ENCODE results near the gene ZC3H12C. TPM values are rescaled to one million over a fixed set of nuclear protein-coding genes. Genes with fewer than 3 reads are reported as not detected.

Gene ZC3H12C
- total RNA-seq, 8 experiments from 2014 or later = 3.4 to 24.7 (median 9.3) TPM

DNA sequence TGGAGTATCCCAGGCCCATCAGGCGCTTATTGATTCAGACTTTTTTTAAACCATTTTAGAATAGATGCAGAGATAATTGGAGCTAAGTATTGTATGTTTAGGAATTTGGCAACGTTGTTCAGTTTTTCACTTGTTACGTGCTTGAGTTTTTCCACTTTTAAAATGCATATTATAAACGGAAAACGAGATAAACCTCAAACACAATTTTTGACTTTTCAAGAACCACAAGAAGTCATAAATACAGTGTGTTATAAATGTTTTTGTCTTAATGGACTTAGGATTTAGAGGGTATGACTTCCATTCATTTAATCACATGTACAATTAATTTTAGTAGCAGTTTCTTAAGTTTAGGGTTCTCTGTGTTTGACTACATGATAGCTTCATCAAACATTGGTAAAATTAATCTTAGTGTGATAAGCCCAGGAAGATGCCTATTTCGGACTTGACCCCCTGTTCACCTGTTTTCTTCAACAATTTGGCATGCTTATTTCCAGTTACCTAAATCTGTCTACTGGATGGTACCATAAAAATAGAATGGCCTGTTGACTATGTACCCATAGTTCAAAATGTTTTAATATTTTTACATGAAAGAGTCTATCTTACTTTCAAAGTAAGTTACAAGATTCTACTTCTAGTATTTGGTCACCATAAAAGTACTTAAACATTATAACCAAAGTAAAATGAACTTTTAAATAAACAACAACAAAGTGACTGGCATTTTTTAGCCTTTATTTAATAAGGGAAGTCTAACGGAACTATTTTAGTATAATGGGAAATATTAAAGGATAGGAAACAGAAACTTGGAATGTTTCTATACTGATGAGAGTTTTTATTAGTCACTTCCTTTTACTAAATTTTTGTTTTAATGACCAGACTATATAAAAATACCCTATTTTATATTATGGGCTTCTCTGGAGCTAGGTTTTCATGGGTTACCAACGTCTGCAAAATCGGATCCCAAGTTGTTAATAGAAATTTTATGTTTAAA is 1.4 kb downstream of the ZC3H12C start:
- in situ Hi-C loops (cut with MboI; ENCODE audit: low pct_unique_long_range_greater_than_20kb in 2 of 9, low sequenced_read_pairs in 9 of 9, unreplicated experiment in 9 of 9) = no loop called here
- peak overlapping the region; percentile 55 to 78 (median 67) for H3K4me3 ChIP-seq
- peaks cover 15 to 19% of the 10 kb centered on the region in 2 donors for H3K4me1 ChIP-seq (replicated peaks in 1 of 2)
- 18 to 67% (median 45%) methylated on average over 1 to 9 of the region's 9 CpGs for WGBS, 10 experiments
- no peak for ATAC-seq (replicated peaks in 6 of 8)
- H3K27ac ChIP-seq = peak overlapping the region in 1 of 2 donors; percentile 98

DNA sequence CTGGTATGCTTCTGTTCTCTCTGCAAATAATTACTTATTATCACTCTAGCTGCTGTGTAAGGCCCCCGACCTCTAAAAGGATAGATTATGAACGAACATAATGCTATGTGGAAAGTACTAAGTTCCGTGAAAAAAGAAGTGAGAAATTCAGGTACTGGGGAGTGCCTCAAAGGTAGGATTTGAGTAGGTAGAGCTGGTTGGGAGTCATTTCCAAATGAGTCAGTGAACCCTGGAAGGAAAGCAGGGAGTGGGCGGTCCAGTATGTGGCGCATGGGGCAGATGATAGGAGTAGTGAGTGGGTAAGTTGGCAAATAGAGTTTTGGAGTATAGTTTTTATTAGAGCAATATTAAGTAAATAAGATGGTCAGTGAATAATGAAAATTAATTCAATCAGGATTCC is 2.4 kb downstream of the ZC3H12C start:
- Histone ChIP-seq H3K4me1 (replicated peaks in 1 of 2) (peaks cover 15 to 19% of the 10 kb centered on the region in 2 donors), H3K27ac (no peak overlapping the region), H3K4me3 (peak overlapping the region in 1 of 5 donors; percentile 71)
- in situ Hi-C loops (cut with MboI; ENCODE audit: low pct_unique_long_range_greater_than_20kb in 2 of 9, low sequenced_read_pairs in 9 of 9, unreplicated experiment in 9 of 9) = no loop called here
- WGBS, 10 experiments = 74 to 95% (median 87%) methylated on average over 1 to 5 of the region's 5 CpGs
- ATAC-seq (replicated peaks in 6 of 8) = no peak

DNA sequence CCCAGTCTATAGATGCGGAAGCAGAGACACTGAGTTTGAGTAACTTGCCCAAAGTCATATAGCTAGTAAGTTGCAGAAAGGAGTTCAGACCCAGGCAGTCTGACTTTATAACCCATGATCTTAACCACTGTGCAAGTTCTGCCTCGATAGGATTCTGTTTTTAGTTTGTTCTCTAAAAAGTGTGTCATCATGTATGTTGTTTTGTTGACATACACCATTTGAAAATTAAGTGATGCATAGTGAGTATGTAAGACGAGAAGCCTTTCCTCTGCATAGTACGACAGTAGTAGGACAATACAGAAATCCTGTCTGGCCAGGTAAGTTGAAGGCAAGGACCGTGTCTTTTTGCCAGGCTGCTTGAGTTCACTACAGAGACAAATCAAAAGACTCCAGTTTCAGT is 3.3 kb downstream of the ZC3H12C start:
- in situ Hi-C loops (cut with MboI; ENCODE audit: low pct_unique_long_range_greater_than_20kb in 2 of 9, low sequenced_read_pairs in 9 of 9, unreplicated experiment in 9 of 9) = no loop called here
- ATAC-seq (replicated peaks in 6 of 8) = no peak
- H3K4me1 ChIP-seq (replicated peaks in 1 of 2) = peaks cover 17 to 19% of the 10 kb centered on the region in 2 donors
- H3K27ac ChIP-seq = no peak overlapping the region
- WGBS, 10 experiments = 70 to 100% (median 90%) methylated on average over 1 to 5 of the region's 5 CpGs; no CpG with 5 or more reads in 1 of the 10 experiments
- no peak overlapping the region for H3K4me3 ChIP-seq

DNA sequence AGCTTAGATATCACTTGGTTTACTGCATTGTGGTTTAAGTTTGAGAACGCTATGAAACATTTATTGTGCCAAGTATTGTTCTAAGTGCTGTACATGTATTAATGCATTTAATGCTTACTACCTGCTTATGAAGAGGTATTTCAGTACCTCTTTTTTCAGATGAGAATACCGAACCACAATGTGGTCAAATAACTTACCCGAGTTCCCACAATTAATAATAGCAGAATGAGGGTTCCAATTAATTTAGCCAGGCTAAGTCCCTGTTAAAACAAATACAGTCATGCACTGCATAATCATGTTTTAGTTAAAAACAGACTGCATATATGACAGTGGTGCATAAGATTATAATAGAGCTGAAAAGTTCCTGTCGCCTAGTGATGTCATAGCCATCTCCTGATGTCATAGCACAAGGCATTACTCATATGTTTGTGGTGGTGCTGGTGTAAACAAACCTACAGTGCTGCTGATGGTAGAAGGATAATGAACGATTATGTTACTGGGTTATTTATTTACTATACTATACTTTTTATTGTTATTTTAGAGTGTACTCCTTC is 4.3 kb downstream of the ZC3H12C start:
- Histone ChIP-seq H3K4me3 (no peak overlapping the region), H3K4me1 (replicated peaks in 1 of 2) (peaks cover 11 to 15% of the 10 kb centered on the region in 2 donors), H3K27ac (no peak overlapping the region)
- 85 to 100% (median 94%) methylated on average over 1 to 5 of the region's 5 CpGs; no CpG with 5 or more reads in 1 of the 10 experiments for WGBS, 10 experiments
- ATAC-seq (replicated peaks in 6 of 8) = no peak
- in situ Hi-C loops (cut with MboI; ENCODE audit: low pct_unique_long_range_greater_than_20kb in 2 of 9, low sequenced_read_pairs in 9 of 9, unreplicated experiment in 9 of 9) = no loop called here

DNA sequence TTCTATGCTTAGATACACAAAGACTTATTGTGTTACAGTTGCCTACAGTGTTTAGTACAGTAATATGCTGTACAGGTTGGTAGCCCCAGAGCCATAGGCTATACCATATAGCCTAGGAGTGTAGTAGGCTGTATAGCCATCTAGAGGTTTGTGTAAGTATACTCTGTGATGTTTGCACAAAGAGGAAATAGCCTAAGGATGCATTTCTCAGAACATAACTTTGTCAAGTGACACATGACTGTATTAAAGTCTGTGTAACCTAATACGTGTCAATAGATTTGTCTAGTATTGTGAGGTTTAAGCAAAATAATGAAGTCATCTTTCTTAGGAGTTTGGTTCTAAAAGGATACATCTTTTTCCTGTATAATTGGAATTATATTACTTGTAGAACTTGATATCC is 5.5 kb downstream of the ZC3H12C start:
- ATAC-seq (replicated peaks in 6 of 8) = peak in 2 of 8 experiments; percentile 27 to 66
- WGBS, 10 experiments = 86 to 100% (median 100%) methylated on average over 1 of the region's 1 CpG; no CpG with 5 or more reads in 4 of the 10 experiments
- no peak overlapping the region for H3K4me3 ChIP-seq
- peaks cover 11 to 15% of the 10 kb centered on the region in 2 donors for H3K4me1 ChIP-seq (replicated peaks in 1 of 2)
- H3K27ac ChIP-seq = no peak overlapping the region
- in situ Hi-C loops (cut with MboI; ENCODE audit: low pct_unique_long_range_greater_than_20kb in 2 of 9, low sequenced_read_pairs in 9 of 9, unreplicated experiment in 9 of 9) = no loop called here

DNA sequence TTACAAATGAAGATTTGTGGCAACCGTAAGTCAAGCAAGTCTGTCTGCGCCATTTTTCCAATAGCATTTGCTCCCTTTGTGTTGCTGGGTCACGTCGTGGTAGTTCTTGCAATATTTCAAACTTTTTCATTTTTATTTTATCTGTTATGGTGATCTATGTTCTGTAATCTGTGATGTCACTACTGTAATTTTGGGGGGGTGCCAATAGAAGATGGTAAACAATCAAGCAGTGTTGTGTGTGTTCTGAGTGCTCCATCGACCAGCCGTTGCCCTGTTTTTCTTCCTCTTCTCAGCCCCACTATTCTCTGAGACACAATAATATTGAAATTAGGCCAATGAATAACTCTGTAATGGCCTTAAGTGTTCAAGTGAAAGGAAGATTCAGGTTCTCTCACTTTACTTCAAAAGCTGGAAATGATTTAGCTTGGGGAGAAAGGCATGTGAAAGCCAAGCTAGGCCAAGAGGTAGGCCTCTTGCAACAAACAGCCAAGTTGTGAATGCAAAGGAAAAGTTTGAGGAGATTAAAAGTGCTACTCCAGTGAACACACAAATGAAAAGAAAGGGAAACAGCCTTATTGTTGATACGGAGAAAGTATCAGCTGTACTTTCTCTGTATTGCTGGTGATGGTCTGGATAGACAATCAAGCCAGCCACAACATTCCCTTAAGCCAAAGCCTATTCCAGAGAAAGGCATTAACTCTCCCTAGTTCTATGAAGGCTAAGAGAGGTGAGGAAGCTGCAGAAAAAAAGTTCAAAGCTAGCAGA is 7.5 kb downstream of the ZC3H12C start:
- peak in 1 of 8 experiments; percentile 23 for ATAC-seq (replicated peaks in 6 of 8)
- Histone ChIP-seq H3K4me1 (replicated peaks in 1 of 2) (peaks cover 4 to 8% of the 10 kb centered on the region in 2 donors), H3K4me3 (no peak overlapping the region), H3K27ac (peak overlapping the region in 1 of 2 donors; percentile 37)
- WGBS, 10 experiments = 50 to 100% (median 94%) methylated on average over 1 to 7 of the region's 7 CpGs; no CpG with 5 or more reads in 1 of the 10 experiments
- in situ Hi-C loops (cut with MboI; ENCODE audit: low pct_unique_long_range_greater_than_20kb in 2 of 9, low sequenced_read_pairs in 9 of 9, unreplicated experiment in 9 of 9) = no loop called here

DNA sequence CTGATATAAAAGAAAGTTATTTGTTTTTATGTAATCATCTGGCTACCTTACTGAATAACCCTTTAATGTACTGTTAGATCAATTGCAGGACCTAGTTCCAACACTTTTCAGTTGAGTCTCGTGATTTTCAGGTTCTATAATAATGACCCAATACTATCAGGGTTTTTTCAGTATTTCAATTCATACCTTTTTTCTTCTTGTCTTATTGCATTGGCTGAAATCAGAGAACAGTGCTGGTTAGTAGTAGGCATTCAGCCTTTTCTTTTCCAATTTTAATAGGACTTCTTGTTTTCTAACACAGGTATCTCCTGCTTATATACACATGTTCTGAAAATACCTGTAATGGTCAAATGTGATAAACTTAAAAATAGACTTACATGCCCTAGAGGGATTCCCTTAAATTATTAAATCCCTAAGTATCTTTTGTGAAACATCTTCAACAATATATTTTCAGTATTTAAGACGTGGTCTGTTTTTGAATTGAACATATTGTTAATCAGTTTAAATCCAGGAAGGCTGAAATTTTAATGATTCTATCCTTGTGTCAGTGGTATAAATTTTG is 13.6 kb downstream of the ZC3H12C start:
- no peaks in the 10 kb centered on the region for H3K4me1 ChIP-seq (replicated peaks in 1 of 2)
- no peak for ATAC-seq (replicated peaks in 6 of 8)
- no peak overlapping the region for H3K27ac ChIP-seq
- in situ Hi-C loops (cut with MboI; ENCODE audit: low pct_unique_long_range_greater_than_20kb in 2 of 9, low sequenced_read_pairs in 9 of 9, unreplicated experiment in 9 of 9) = no loop called here
- no peak overlapping the region for H3K4me3 ChIP-seq
- WGBS, 10 experiments = 75 to 100% (median 92%) methylated on average over 1 to 2 of the region's 2 CpGs; no CpG with 5 or more reads in 1 of the 10 experiments

DNA sequence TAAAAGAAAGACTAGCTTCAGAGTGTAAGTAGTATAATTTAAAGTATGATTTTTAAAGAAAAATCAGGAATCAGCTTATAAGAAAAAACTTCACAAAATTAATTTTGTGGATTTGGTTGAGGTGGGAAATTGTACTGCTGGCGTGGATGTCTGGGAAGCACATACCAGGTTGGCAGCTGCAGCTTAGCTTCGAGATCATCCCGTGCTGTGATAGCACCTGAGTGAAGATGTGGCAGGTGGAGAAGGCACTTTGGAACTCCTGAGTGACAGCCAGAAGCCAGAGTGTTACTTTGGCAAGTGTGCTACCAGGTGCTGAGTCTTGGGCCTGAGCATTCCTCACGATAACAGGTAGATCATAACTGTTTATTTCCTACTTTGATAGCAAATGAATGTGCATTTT is 17.7 kb downstream of the ZC3H12C start:
- Histone ChIP-seq H3K4me3 (no peak overlapping the region), H3K4me1 (replicated peaks in 1 of 2) (peaks cover 0 to 3% of the 10 kb centered on the region in 2 donors), H3K27ac (no peak overlapping the region)
- no peak for ATAC-seq (replicated peaks in 6 of 8)
- in situ Hi-C loops (cut with MboI; ENCODE audit: low pct_unique_long_range_greater_than_20kb in 2 of 9, low sequenced_read_pairs in 9 of 9, unreplicated experiment in 9 of 9) = no loop called here
- 75 to 100% (median 100%) methylated on average over 2 to 4 of the region's 4 CpGs; no CpG with 5 or more reads in 5 of the 10 experiments for WGBS, 10 experiments

DNA sequence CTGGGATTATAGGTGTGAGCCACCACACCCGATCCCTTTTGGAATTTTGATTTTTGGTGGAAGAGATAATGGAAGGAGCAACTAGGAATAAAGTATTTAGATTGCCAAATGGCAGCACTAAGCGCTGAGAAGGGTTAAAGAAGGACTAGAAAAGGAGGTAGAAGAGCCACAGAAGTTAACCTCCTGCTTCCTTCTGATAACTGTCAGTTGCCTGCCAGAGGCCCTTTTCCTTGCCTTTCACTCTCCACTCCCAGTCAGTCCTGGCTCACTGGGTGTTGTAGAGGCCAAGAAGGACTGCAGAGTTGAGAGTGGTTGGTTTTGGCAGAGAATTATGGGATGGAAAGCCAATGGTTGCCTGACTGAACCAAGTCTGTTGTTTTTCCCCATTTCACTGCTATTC is 19.3 kb downstream of the ZC3H12C start:
- ATAC-seq (replicated peaks in 6 of 8) = no peak
- Histone ChIP-seq H3K4me3 (no peak overlapping the region), H3K4me1 (replicated peaks in 1 of 2) (peaks cover 0 to 3% of the 10 kb centered on the region in 2 donors), H3K27ac (no peak overlapping the region)
- WGBS, 10 experiments = 83 to 100% (median 100%) methylated on average over 1 to 2 of the region's 2 CpGs; no CpG with 5 or more reads in 5 of the 10 experiments
- in situ Hi-C loops (cut with MboI; ENCODE audit: low pct_unique_long_range_greater_than_20kb in 2 of 9, low sequenced_read_pairs in 9 of 9, unreplicated experiment in 9 of 9) = no loop called here

DNA sequence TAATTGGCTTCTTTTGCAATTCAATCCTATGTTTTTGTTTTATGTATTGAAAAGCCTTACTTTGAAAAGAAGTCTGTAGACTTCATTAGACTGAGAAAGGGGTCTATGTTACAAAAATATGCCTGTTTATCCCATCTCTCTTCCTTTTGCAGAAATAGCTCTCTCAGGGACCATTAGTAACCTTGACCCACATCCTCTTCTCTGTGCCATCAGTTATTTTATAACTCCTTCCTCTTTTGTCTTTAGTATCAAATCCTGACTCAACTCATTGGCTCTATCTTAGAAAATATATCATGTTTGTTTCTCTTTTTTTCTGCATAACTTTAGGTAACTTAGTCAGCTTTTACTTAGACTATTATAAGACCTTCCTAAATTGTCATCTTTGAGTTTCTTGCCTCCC is 20.3 kb downstream of the ZC3H12C start:
- in situ Hi-C loops (cut with MboI; ENCODE audit: low pct_unique_long_range_greater_than_20kb in 2 of 9, low sequenced_read_pairs in 9 of 9, unreplicated experiment in 9 of 9) = no loop called here
- Histone ChIP-seq H3K4me1 (replicated peaks in 1 of 2) (peaks cover 0 to 3% of the 10 kb centered on the region in 2 donors), H3K4me3 (no peak overlapping the region), H3K27ac (no peak overlapping the region)
- ATAC-seq (replicated peaks in 6 of 8) = no peak

DNA sequence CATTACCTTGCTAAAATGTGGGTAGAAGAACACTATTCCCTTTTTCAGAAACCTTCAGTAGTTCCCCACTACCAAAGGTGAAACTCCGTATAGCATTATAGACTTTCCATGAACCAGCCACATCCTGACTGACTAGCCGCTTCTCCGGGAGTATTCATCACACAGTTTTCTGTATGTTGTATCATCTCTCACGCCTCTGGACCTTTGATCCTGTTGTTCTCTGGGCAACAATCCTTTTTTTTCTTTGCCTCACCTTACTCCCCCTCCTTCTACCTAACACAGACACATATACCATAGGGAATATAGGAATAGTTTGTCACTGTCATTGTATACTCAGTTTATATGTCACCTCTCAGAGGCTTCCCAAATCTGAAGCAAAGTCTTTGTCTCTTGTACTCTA is 20.8 kb downstream of the ZC3H12C start:
- 78 to 100% (median 88%) methylated on average over 1 to 4 of the region's 4 CpGs; no CpG with 5 or more reads in 4 of the 10 experiments for WGBS, 10 experiments
- in situ Hi-C loops (cut with MboI; ENCODE audit: low pct_unique_long_range_greater_than_20kb in 2 of 9, low sequenced_read_pairs in 9 of 9, unreplicated experiment in 9 of 9) = no loop called here
- H3K4me3 ChIP-seq = no peak overlapping the region
- ATAC-seq (replicated peaks in 6 of 8) = no peak
- no peak overlapping the region for H3K27ac ChIP-seq
- peaks cover 0 to 3% of the 10 kb centered on the region in 2 donors for H3K4me1 ChIP-seq (replicated peaks in 1 of 2)

DNA sequence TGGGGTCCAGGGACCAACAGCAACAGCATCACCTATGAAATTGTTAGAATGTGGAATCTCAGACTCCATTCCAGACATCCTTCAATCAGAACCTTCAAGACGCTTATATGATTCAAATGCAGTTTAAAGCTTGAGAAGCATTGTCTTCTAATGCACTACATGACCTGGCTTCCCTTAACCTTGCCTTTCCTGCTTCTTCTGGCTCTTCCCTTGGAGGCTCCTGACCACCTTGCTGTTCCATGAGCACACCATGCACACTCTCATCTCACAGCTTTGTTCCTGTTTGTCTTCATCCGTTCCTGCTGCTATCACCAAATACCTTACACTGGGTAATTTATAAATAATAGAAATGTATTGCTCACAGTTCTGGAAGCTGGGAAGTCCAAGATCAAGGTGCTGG is 26.1 kb downstream of the ZC3H12C start:
- in situ Hi-C loops (cut with MboI; ENCODE audit: low pct_unique_long_range_greater_than_20kb in 2 of 9, low sequenced_read_pairs in 9 of 9, unreplicated experiment in 9 of 9) = no loop called here
- 71 to 90% (median 88%) methylated on average over 1 to 2 of the region's 2 CpGs; no CpG with 5 or more reads in 5 of the 10 experiments for WGBS, 10 experiments

More for the DNA sequence above, 26.1 kb downstream of the ZC3H12C start:
- H3K27ac ChIP-seq = no peak overlapping the region
- H3K4me1 ChIP-seq (replicated peaks in 1 of 2) = peaks cover 0 to 3% of the 10 kb centered on the region in 2 donors
- no peak for ATAC-seq (replicated peaks in 6 of 8)
- no peak overlapping the region for H3K4me3 ChIP-seq
